PC-9 (cell line): ENCODE results near the gene ANKS1B. TPM values are rescaled to one million over a fixed set of nuclear protein-coding genes. Genes with fewer than 3 reads are reported as not detected.
A peak's percentile ranks its signal among the peaks of the same experiment; 100 is the strongest.

Source experiments
- BruUV-seq: library from RNA; stranded (reverse); fragments of 400-500 nt; replicated peaks from 2 replicates; lab custom pipeline; 2021; lab: Mats Ljungman, UMichigan
- CTCF ChIA-PET: fragments of 300-600 bp; sonication (Branson Sonifier 250); formaldehyde crosslinking; loops from one replicate; lab custom pipeline; 2022; ENCODE audit warnings: antibody characterized with exemption; lab: Charles Lee
- POLR2A ChIA-PET: fragments of 300-600 bp; sonication (Branson Sonifier 250); formaldehyde crosslinking; loops from one replicate; lab custom pipeline; 2022; ENCODE audit warnings: antibody characterized with exemption; ENCODE audit not compliant: unreplicated experiment; lab: Charles Lee
- DNase-seq, 2 experiments: peaks; one replicate each; pipeline versions ENCODE4 v3.0.0 to v3.0.0-alpha.2; 2015 to 2022; ENCODE audit warnings: mixed read lengths in 1 of 2
- H2AFZ ChIP-seq: fragments of 200-600 bp; sonication (generic); 2 replicates; pipeline ENCODE4 v1.8.1; 2017; ENCODE audit warnings: antibody characterized with exemption
- H3F3A ChIP-seq: fragments of 200-600 bp; sonication (generic); 2 replicates; pipeline ENCODE4 v1.8.1; 2017; ENCODE audit warnings: antibody characterized with exemption, mild to moderate bottlenecking, low read depth; ENCODE audit not compliant: insufficient read depth
- H3K27ac ChIP-seq: fragments of 200-600 bp; sonication (generic); 2 replicates; pipeline ENCODE4 v1.6.1; 2016; ENCODE audit warnings: mixed run types
- H3K27me3 ChIP-seq: fragments of 200-600 bp; sonication (generic); 2 replicates; pipeline ENCODE4 v1.6.1; 2016; ENCODE audit warnings: low read depth, mixed run types; ENCODE audit not compliant: insufficient read depth
- H3K36me3 ChIP-seq: fragments of 200-600 bp; sonication (generic); 2 replicates; pipeline ENCODE4 v1.6.1; 2016; ENCODE audit warnings: low read depth, mixed run types
- H3K4me1 ChIP-seq: fragments of 200-600 bp; sonication (generic); replicated peaks from 2 replicates; pipeline ENCODE4 v1.6.1; 2016; ENCODE audit warnings: mixed run types; ENCODE audit not compliant: insufficient read depth
- H3K4me2 ChIP-seq: fragments of 200-600 bp; sonication (generic); 2 replicates; pipeline ENCODE4 v1.6.1; 2017; ENCODE audit warnings: mixed run types
- H3K4me3 ChIP-seq: fragments of 200-600 bp; sonication (generic); 2 replicates; pipeline ENCODE4 v1.6.1; 2016; ENCODE audit warnings: mixed run types
- H3K79me2 ChIP-seq: fragments of 200-600 bp; sonication (generic); 2 replicates; pipeline ENCODE4 v1.6.1; 2017; ENCODE audit warnings: low read depth, mixed run types
- H3K9me2 ChIP-seq: fragments of 200-600 bp; sonication (generic); 2 replicates; pipeline ENCODE4 v1.8.1; 2017; ENCODE audit warnings: mild to moderate bottlenecking; ENCODE audit not compliant: insufficient read depth
- H3K9me3 ChIP-seq: fragments of 200-600 bp; sonication (generic); 2 replicates; pipeline ENCODE4 v1.8.1; 2016; ENCODE audit warnings: low read depth; ENCODE audit not compliant: insufficient read depth
- H4K20me1 ChIP-seq: fragments of 200-600 bp; sonication (generic); 2 replicates; pipeline ENCODE4 v1.8.1; 2017; ENCODE audit not compliant: insufficient read depth
- CTCF ChIP-seq: fragments of 200-600 bp; sonication (generic); conservative IDR thresholded peaks from 2 replicates; pipeline ENCODE4 v1.6.1; 2017; ENCODE audit warnings: mixed run types, antibody characterized with exemption, mild to moderate bottlenecking, moderate library complexity
- EZH2 ChIP-seq: fragments of 200-600 bp; sonication (generic); IDR thresholded peaks from 2 replicates; pipeline ENCODE4 v1.8.0; 2017; ENCODE audit warnings: antibody characterized with exemption, low read depth
- intact Hi-C: fragments of 100-400 bp; cut with micrococcal nuclease; formaldehyde crosslinking; loops from one replicate; pipeline ENCODE4 v1.10.0; 2022; ENCODE audit not compliant: unreplicated experiment
- total RNA-seq: library from RNA; stranded (reverse); gene quantifications from 2 replicates; pipeline ENCODE4 v1.2.3, GENCODE V29; 2021

ANKS1B gene
- total RNA-seq, 1 experiment from 2014 or later, result not detected

DNA sequence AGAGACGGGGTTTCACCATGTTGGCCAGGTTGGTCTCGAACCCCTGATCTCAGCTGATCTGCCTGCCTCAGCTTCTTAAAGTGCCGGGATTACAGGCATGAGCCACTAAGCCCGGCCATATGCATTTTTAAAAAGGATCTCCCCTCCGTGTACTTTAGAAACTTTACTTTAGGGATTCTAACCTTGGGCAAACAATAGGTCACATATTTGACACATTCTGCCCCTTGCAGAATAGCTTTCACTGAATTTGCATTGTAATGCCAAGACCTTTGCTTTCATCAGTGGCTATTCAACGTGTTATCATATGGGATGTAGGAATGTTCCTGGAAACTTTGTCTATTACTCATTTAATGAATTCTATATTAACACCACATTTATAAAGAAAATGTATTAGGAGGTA lies 11.4 kb upstream of the ANKS1B start:
- H3K27ac ChIP-seq, result no peak overlapping the region
- no TSS peak for BruUV-seq
- H3K27me3 ChIP-seq, result peaks cover 23% of the 10 kb centered on the region
- DNase-seq, result no peak
- no peak overlapping the region for H2AFZ ChIP-seq
- no peaks in the 10 kb centered on the region for H3K9me2 ChIP-seq
- intact Hi-C loops, result no loop called here
- no peaks in the 10 kb centered on the region; the same call in 1 of the 2 replicates for H3K9me3 ChIP-seq
- no peak overlapping the region for H3K4me3 ChIP-seq
- no peak overlapping the region for H3K4me2 ChIP-seq
- TF ChIP-seq CTCF (no peak), EZH2 (no peak)
- no peaks in the 10 kb centered on the region; the same call in 1 of the 2 replicates for H4K20me1 ChIP-seq
- CTCF ChIA-PET, result interaction anchor here (0.7 kb wide), 1 partner anchor 9 kb away, joined by 28 read pairs; no protein-coding TSS in a partner anchor
- no peaks in the 10 kb centered on the region for H3K36me3 ChIP-seq
- POLR2A ChIA-PET, result no interaction called here
- no peaks in the 10 kb centered on the region for H3K4me1 ChIP-seq
- H3K79me2 ChIP-seq, result no peaks in the 10 kb centered on the region
- no peaks in the 10 kb centered on the region for H3F3A ChIP-seq

DNA sequence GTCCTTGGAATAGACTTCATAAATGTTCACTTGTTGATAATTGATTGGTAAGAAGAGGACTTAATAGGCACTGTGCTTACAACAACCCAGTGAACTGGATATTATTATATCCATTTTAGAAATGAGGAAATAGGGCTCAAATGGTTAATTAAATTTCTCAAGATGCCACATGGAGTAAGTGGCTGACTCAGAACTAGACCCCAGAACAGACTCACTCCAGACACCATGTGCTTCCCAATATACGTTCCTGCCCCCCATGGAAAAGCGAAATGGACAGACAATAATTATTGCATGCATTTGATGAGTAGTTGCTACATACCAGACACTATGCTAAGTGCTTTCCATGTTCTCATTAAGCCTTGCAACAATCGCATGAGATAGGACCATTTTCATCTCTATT lies 895 bp upstream of the ANKS1B start:
- no peaks in the 10 kb centered on the region for H3K9me3 ChIP-seq
- no peak overlapping the region for H3K4me3 ChIP-seq
- DNase-seq, result no peak
- H3K36me3 ChIP-seq, result no peaks in the 10 kb centered on the region
- H2AFZ ChIP-seq, result no peak overlapping the region
- no peak overlapping the region for H3K27ac ChIP-seq
- TF ChIP-seq EZH2 (no peak), CTCF (no peak)
- H3F3A ChIP-seq, result no peaks in the 10 kb centered on the region
- H3K4me2 ChIP-seq, result peak overlapping the region; percentile 76
- intact Hi-C loops, result no loop called here
- ChIA-PET CTCF (no interaction called here), POLR2A (no interaction called here)
- H3K9me2 ChIP-seq, result no peaks in the 10 kb centered on the region
- no TSS peak for BruUV-seq
- no peaks in the 10 kb centered on the region for H4K20me1 ChIP-seq
- H3K4me1 ChIP-seq, result 0 out of 2 replicates have a peak, but pooled peaks cover 5% of the 10 kb centered on the region
- peaks cover 72% of the 10 kb centered on the region for H3K27me3 ChIP-seq
- no peaks in the 10 kb centered on the region for H3K79me2 ChIP-seq

GRCh38 chr12:99985129-99985570 lies 414 bp upstream of the ANKS1B start:
- TF ChIP-seq CTCF (no peak), EZH2 (0 out of 2 replicates have a peak, but pooled peaks have one; percentile 46)
- peak overlapping the region; percentile 76 for H3K4me2 ChIP-seq
- DNase-seq, result no peak
- no peaks in the 10 kb centered on the region for H3F3A ChIP-seq
- no peaks in the 10 kb centered on the region for H3K36me3 ChIP-seq
- CTCF ChIA-PET, result no interaction called here
- POLR2A ChIA-PET, result no interaction called here
- no TSS peak for BruUV-seq
- H3K9me3 ChIP-seq, result no peaks in the 10 kb centered on the region
- H3K4me1 ChIP-seq, result 0 out of 2 replicates have a peak, but pooled peaks cover 5% of the 10 kb centered on the region
- no peaks in the 10 kb centered on the region for H3K79me2 ChIP-seq
- peaks cover 67% of the 10 kb centered on the region for H3K27me3 ChIP-seq
- no peak overlapping the region for H3K27ac ChIP-seq
- no peaks in the 10 kb centered on the region for H4K20me1 ChIP-seq
- intact Hi-C loops, result no loop called here
- no peaks in the 10 kb centered on the region for H3K9me2 ChIP-seq
- peak overlapping the region; percentile 51 for H3K4me3 ChIP-seq
- H2AFZ ChIP-seq, result peak overlapping the region; percentile 52; the same call in 1 of the 2 replicates
